Uterus (tissue), 4 donors: ENCODE results near the gene MAP2K2. TPM values are rescaled to one million over a fixed set of nuclear protein-coding genes. Genes with fewer than 3 reads are reported as not detected.

ENCODE experiments used
- DNase-seq, 2 donors: peaks; one replicate each; pipeline ENCODE4 v3.0.0-alpha.2; 2019 to 2020
- H3K27ac ChIP-seq, 2 donors: fragments of 200-600 bp; sonication (generic); 1 replicate in 1 of 2; 2 replicates in 1 of 2; pipeline ENCODE4 v1.5.1; 2016 to 2018
- H3K27me3 ChIP-seq, 2 donors: fragments of 200-600 bp; sonication (generic); one replicate each; pipeline ENCODE4 v1.5.1; 2018 to 2019; ENCODE audit warnings: control low read depth in 1 of 2
- H3K36me3 ChIP-seq, 2 donors: fragments of 200-600 bp; sonication (generic); one replicate each; pipeline ENCODE4 v1.5.1; 2019; ENCODE audit warnings: control low read depth in 1 of 2
- H3K4me1 ChIP-seq, 2 donors: fragments of 200-600 bp; sonication (generic); one replicate each; pipeline ENCODE4 v1.5.1; 2018 to 2019; ENCODE audit warnings: control low read depth in 1 of 2
- H3K4me3 ChIP-seq, 2 donors: fragments of 200-600 bp; sonication (generic); 1 replicate in 1 of 2; 2 replicates in 1 of 2; pipeline ENCODE4 v1.5.1; 2018 to 2019; ENCODE audit warnings: mild to moderate bottlenecking in 1 of 2
- H3K9me3 ChIP-seq, 2 donors: fragments of 200-600 bp; sonication (generic); one replicate each; pipeline ENCODE4 v1.5.1; 2019; ENCODE audit warnings: control low read depth in 1 of 2
- POLR2A ChIP-seq, 2 donors: fragments of 450-650 bp; IDR thresholded peaks; one replicate each; pipeline ENCODE4 v1.6.1; 2016; ENCODE audit warnings: antibody characterized with exemption in 2 of 2, mild to moderate bottlenecking in 1 of 2, moderate library complexity in 1 of 2
- intact Hi-C: fragments of 100-400 bp; cut with DNase I; formaldehyde crosslinking; loops from one replicate; pipeline ENCODE4 v1.15.1; 2023; ENCODE audit warnings: low total_unique reads
- total RNA-seq, 4 donors: library from RNA; depleted of rRNA in 3 of 4; stranded (reverse); fragments of >200 nt in 3 of 4; gene quantifications; one replicate each; pipeline versions ENCODE4 v1.1.0 to v1.2.4, GENCODE V29; 2014 to 2023
- TF ChIP-seq, protein P1 (sequence below), 4 experiments: fragments of 200-600 bp in 2 of 4; fragments of 450-650 bp in 2 of 4; sonication (generic) in 2 of 4; IDR thresholded peaks; one replicate each; pipeline ENCODE4 v1.5.1; 2016 to 2019; ENCODE audit warnings: antibody characterized with exemption in 4 of 4, mild to moderate bottlenecking in 2 of 4, moderate library complexity in 1 of 4
- donor health status: DM: yes; HTN: yes; CAD: no.

MAP2K2 gene
- total RNA-seq, 4 donors from 2014 or later = 7.4 to 105 (median 82.4) TPM

GRCh38 chr19:4121273-4121612, 2.7 kb downstream of the MAP2K2 start:
- Histone ChIP-seq H3K4me3 (no peak overlapping the region), H3K27ac (no peak overlapping the region), H3K4me1 (peaks cover 0 to 9% of the 10 kb centered on the region in 2 donors), H3K27me3 (no peaks in the 10 kb centered on the region), H3K36me3 (no peaks in the 10 kb centered on the region), H3K9me3 (no peaks in the 10 kb centered on the region)
- intact Hi-C loops = loop anchor here (10.0 kb wide), 1 partner anchor 46 kb away; no protein-coding TSS in a partner anchor
- no peak for TF ChIP-seq POLR2A (IDR thresholded peaks at IDR 0.05)
- DNase-seq = no peak

- Histone ChIP-seq H3K9me3 (no peaks in the 10 kb centered on the region), H3K27me3 (no peaks in the 10 kb centered on the region), H3K4me3 (no peak overlapping the region), H3K36me3 (no peaks in the 10 kb centered on the region), H3K27ac (no peak overlapping the region), H3K4me1 (peaks cover 0 to 9% of the 10 kb centered on the region in 2 donors)
- DNase-seq = no peak
- no peak for TF ChIP-seq POLR2A (IDR thresholded peaks at IDR 0.05)
- TF ChIP-seq, protein P1, sequence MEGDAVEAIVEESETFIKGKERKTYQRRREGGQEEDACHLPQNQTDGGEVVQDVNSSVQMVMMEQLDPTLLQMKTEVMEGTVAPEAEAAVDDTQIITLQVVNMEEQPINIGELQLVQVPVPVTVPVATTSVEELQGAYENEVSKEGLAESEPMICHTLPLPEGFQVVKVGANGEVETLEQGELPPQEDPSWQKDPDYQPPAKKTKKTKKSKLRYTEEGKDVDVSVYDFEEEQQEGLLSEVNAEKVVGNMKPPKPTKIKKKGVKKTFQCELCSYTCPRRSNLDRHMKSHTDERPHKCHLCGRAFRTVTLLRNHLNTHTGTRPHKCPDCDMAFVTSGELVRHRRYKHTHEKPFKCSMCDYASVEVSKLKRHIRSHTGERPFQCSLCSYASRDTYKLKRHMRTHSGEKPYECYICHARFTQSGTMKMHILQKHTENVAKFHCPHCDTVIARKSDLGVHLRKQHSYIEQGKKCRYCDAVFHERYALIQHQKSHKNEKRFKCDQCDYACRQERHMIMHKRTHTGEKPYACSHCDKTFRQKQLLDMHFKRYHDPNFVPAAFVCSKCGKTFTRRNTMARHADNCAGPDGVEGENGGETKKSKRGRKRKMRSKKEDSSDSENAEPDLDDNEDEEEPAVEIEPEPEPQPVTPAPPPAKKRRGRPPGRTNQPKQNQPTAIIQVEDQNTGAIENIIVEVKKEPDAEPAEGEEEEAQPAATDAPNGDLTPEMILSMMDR (IDR thresholded peaks at IDR 0.05) = no peak
- intact Hi-C loops = loop anchor here (10.0 kb wide), 1 partner anchor 46 kb away; no protein-coding TSS in a partner anchor
These were observed 3.2 kb downstream of the MAP2K2 start for GRCh38 chr19:4120559-4121272.

- no peak for TF ChIP-seq POLR2A (IDR thresholded peaks at IDR 0.05)
- TF ChIP-seq, protein P1 (IDR thresholded peaks at IDR 0.05) = no peak
- Histone ChIP-seq H3K27ac (no peak overlapping the region), H3K27me3 (no peaks in the 10 kb centered on the region), H3K9me3 (no peaks in the 10 kb centered on the region), H3K36me3 (no peaks in the 10 kb centered on the region), H3K4me3 (no peak overlapping the region), H3K4me1 (peaks cover 0 to 9% of the 10 kb centered on the region in 2 donors)
- no peak for DNase-seq
- intact Hi-C loops = loop anchor here (10.0 kb wide), 1 partner anchor 45 kb away; no protein-coding TSS in a partner anchor
These were observed 4.2 kb downstream of the MAP2K2 start for GRCh38 chr19:4119763-4120162.

- no peak for DNase-seq
- no peak for TF ChIP-seq POLR2A (IDR thresholded peaks at IDR 0.05)
- TF ChIP-seq, protein P1 (IDR thresholded peaks at IDR 0.05) = no peak
- Histone ChIP-seq H3K4me1 (peaks cover 0 to 4% of the 10 kb centered on the region in 2 donors), H3K4me3 (no peak overlapping the region), H3K9me3 (no peaks in the 10 kb centered on the region), H3K27me3 (no peaks in the 10 kb centered on the region), H3K36me3 (no peaks in the 10 kb centered on the region), H3K27ac (no peak overlapping the region)
- intact Hi-C loops = no loop called here
These were observed 8.0 kb downstream of the MAP2K2 start for GRCh38 chr19:4115818-4116385.

DNA sequence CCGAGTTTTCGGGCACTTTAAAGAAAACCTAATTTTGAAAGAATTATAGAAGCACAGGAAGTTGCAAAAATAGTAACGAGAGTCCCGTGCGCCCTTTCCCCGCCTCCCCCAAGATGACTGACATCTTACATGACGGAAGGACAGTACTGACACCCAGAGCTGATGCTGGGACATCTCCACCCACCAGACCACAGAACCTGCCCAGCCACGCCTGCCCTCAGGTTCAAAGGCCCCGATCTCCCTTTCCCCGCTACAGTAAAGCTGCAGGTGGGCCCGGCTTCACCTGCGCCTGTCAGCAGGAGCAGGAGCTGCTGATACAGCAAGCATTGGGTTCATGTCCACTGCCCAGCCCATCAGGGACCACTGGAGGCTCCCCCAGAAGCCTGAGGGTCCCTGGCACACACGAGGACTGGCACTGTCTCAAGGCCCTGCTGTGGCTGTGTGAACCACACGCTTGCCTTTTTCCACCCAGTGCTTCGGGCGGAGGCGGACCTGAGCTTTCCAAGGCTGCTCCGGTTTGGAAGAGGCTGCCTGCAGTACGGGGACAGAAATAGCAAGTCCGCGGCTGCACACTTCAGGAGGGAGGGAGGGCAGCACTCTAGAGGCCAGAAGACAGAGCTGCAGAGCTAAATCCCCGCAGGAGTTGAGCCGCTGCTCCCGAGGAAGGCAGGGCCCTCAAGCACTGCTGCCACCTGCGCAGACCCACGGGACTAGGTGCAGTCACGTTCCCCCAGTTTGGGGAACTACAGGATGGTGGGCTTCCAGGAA, 8.7 kb downstream of the MAP2K2 start:
- Histone ChIP-seq H3K9me3 (no peaks in the 10 kb centered on the region), H3K27me3 (no peaks in the 10 kb centered on the region), H3K4me3 (no peak overlapping the region), H3K27ac (no peak overlapping the region), H3K4me1 (peaks cover 0 to 4% of the 10 kb centered on the region in 2 donors), H3K36me3 (no peaks in the 10 kb centered on the region)
- no peak for DNase-seq
- intact Hi-C loops = no loop called here
- TF ChIP-seq, protein P1 (IDR thresholded peaks at IDR 0.05) = no peak
- TF ChIP-seq POLR2A (IDR thresholded peaks at IDR 0.05) = no peak
